ENCODE measurements around the gene CLN3.
A peak's percentile ranks its signal among the peaks of the same experiment; 100 is the strongest.
"Not testable (repeated sequence)": the region's sequence is repeated elsewhere in the genome, so short reads cannot be mapped to it uniquely, and the experiment has no call there.

Gene CLN3

GRCh38 chr16:28491970-28492474 is at the start of gene CLN3:
TSS of gene CLN3 (minus strand) at chr16:28492074. CDS start at chr16:28491759, 315 bp downstream.
- DNase-seq = peak; percentile 89

GRCh38 chr16:28540346-28540745 is 48.5 kb upstream of the CLN3 start:
- DNase-seq = no peak

GRCh38 chr16:28538733-28539596 is 47.1 kb upstream of the CLN3 start, which contains the start of gene NUPR1:
TSS of gene NUPR1 (minus strand) at chr16:28538974. CDS start at chr16:28538907, 67 bp downstream.
- no peak for DNase-seq

DNA sequence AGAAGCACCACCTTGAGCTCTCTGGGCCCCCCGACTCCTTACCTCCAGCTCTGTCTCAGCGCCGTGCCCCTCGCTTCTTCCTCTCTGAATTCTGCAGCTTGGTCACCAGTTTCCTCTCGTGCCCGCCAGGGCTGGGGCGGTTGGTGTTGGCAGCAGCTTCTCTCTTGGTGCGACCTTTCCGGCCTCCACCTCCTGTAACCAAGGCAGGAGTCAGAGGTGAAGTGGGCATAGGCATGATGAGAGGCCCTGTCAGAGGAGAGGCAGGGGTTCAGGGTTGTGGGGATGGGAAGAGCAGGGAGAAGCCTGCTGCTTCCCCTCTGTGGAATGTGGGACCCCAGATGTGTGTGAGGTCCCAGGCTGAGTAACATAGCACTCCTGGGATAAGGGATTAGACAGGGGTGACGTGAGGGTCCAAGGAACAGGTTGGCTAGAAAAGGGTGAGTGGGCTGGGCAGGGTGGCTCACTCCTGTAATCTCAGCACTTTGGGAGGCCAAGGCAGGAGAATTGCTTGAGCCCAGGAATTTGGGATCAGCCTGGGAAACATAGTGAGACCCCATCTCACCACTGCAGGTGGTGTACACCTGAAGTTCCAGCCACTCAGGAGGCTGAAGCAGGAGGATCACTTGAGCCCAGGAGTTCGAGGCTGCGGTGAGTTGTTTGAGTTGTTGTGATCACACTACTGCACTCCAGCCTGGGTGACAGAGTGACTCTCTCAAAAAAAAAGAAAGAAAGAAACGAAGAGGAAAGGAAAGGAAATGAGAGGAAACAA is 46.3 kb upstream of the CLN3 start:
- DNase-seq = no peak

DNA sequence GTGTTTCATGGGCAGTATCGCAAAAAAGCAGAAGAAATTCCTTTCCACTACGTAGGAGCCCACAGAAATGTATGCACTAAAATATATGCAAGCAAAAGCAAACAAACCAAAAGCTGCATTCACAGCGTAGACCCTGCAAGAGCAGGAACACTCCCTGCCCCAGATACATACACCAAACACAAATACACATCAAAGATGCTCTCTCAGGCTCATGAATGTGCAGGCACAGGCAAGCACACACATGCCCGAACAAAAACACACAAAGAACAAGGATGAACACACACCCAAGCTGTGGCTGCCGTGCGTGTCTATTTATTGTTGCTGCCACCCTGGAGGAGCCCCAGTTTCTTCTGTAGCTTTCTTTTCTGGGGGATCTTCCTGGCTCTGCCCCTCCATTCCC is 45.2 kb upstream of the CLN3 start:
- no peak for DNase-seq

DNA sequence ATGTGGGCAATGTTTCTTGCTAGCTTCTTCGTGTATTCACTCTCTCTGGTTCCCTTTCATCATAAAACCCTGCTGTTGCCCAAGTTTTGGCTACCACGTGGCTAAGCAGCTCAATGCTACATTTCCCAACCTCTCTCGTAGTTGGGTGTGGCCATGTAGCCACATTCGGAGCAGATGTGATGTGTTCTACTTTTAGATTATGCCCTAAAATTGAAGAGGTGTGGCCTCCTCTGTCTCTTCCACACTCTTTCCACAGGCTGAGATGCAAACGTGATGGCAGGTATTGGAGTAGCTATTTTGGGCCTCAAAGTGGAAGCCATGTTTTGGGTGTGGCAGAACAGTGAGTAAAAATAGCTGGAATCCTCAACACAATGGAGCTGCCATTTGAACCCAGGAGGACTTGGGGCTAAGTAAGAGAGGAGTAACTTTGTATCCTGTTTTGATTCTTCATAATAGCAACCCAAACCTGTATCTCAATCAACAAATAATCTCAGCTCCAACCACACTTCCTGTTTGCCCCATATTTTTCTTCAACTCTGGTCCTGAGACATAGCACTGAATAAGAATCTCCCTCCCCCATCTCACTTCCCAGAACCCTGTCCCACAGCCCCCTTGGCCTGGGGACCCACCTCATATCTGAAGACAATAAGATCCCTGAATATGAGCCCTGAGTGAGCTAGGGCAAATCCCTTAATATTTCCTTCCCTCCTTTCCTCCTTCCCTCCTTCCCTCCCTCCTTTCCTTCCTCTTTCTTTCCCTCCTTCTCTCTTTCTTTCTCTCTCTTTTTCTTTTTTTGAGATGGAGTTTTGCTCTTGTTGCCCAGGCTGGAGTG is 42.9 kb upstream of the CLN3 start:
- peak; percentile 19 for DNase-seq

DNA sequence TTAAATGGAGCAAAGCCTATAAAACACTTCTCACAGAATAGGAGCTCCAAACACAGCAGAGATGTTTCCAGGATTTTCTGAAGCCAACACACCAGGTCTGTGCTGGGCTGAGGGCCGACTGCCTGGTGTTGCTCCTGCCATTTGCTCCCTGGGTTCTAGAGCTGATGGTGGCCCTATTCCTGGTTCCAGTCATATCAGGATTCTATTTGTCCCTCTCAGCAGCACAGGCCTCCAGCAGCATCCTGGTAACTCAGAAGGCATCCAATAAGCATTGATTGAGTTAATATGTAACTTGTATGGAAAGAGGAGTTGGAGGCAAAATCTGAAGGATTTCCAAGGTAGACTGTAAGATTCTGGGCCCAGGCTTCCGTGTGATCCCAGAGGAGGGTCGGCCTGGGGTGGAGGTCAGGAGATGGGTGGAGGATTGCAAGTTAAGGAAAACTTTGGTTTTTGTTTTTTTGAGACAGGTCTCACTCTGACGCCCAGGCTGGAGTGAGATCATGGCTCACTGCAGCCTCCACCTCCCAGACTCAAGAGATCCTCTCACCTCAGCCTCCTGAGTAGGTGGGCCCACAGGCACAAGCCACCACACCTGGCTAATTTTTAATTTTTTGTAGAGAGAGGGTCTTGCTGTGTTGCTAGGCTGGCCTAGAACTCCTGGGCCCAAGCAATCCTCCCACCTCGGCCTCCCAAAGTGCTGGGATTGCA is 41.2 kb upstream of the CLN3 start:
- DNase-seq = no peak

- DNase-seq = no peak
These were observed 40.2 kb upstream of the CLN3 start for GRCh38 chr16:28531777-28532744.

GRCh38 chr16:28529124-28529523 is 37.2 kb upstream of the CLN3 start:
- no peak for DNase-seq

GRCh38 chr16:28528463-28528867 is 36.6 kb upstream of the CLN3 start:
- DNase-seq = no peak

DNA sequence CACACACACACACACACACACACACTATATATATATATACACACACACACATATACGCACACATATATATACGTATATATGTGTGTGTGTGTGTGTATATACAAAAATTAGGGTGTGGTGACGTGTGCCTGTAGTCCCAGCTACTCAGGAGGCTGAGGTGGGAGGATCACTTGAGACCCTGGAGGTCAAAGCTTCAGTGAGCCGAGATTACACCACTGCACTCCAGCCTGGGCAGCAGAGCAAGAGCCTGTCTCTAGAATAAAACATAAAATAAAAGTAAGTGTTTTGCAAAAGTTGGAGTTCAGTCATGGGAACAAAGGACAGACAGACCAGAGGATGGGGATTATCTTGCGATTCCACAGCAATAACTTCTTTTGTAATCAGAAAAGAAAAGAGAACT is 36.1 kb upstream of the CLN3 start:
- no peak for DNase-seq

DNA sequence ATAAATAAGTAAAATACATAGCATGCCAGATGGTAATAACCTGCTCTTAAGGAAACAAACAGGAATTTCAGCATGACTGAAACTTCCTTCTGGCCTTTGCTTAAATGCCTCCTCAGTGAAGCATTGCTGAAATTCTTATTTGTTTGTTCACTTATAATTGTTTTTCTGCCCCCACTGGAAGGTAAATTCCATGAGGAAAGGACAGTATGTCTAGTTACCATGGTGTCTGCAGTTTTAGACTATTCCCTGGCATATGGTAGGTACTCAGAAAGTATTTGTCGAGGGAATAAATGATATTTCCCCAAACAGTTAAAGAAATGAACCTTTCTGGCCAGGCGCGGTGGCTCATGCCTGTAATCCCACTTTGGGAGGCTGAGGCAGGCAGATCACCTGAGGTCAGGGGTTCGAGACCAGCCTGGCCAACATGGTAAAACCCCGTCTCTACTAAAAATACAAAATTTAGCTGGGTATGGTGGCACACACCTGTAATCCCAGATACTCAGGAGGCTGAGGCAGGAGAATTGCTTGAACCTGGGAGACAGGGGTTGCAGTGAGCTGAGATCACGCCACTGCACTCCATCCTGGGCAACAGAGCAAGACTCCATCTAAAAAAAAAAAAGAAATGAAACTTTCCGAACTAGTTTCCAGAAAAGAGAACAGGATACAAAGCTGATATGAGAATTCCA is 35.4 kb upstream of the CLN3 start:
- not testable (repeated sequence) for DNase-seq

- no peak for DNase-seq
These were observed 34.6 kb upstream of the CLN3 start for GRCh38 chr16:28526201-28527099.

DNA sequence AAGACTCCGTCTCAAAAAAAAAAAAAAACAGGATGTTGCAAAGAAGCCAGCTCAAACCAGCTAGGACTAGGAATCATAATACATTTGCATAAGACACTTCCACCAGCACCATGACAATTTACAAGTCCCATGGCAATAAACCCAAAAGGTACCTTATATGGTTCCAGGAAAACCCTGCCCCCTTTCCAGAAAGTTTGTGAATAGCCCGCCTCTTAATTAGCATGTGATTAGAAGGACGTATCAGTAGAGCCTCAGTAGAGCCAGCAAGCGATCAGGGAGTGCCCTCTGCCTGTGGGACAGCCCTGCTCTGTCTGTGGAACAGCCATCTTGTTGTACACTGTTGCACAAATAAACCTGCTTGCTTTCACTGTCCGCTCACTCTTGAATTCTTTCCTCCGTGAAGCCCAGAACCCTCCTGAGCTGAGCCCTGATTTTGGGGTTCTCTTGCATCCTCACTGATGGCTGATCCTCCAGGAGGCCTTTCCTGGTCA is 32.9 kb upstream of the CLN3 start:
- DNase-seq = no peak

DNA sequence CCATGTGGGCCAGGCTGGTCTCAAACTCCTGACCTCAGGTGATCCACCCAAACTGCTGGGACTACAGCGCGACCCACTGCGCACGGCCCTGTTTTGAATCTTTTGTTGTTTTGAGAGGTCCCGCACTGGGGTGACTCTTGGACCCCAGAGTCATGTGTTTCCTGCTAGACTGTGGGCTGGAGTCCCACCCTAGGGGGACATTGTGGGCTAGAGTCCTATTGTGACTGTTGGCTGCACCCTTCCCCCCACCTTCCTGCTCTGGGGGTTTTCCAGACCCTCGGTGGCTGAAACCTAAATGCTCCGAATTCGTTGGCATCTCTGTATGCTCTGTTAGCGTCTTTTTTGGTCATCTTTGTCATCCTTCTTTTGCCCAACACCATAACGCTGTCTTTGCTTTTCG is 30.9 kb upstream of the CLN3 start:
- DNase-seq = no peak

- no peak for DNase-seq
These were observed 29.6 kb upstream of the CLN3 start for GRCh38 chr16:28521436-28521835.

- DNase-seq = no peak
These were observed 28.8 kb upstream of the CLN3 start for GRCh38 chr16:28520672-28521071.

DNA sequence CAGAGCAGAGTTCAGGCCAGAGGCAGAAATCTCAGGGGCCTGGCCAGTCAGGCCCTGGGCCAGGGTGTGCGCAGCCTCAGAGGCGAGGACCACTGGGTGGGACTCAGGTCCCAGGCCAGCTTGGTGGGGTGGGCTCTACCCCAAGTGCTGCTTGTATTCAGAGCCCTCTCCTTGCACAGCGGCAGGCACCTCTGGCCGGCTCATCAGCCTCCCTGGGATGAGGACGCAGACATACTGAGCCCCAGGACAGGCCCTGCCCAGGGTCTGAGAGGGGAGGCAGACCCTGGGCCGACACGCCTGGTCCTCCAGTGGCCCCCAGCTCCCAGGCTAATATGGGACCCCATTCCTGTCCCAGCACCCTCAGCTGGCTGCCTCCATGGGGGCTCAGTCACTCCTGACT is 22.4 kb upstream of the CLN3 start:
- DNase-seq = no peak
